MCF 10A (cell line): ENCODE data around the gene H6PD. TPM values are rescaled to one million over a fixed set of nuclear protein-coding genes. Genes with fewer than 3 reads are reported as not detected.

ENCODE experiments used
- BruUV-seq: library from RNA; stranded (reverse); fragments of 400-500 nt; replicated peaks from 2 replicates; lab custom pipeline; 2021; lab: Mats Ljungman, UMichigan
- CTCF ChIA-PET: fragments of 300-600 bp; sonication (Branson Sonifier 250); formaldehyde crosslinking; extraction: SDS; loops from one replicate; lab custom pipeline; 2021; ENCODE audit warnings: antibody characterized with exemption, inconsistent platforms; lab: Yijun Ruan, JAX
- POLR2A ChIA-PET: fragments of 300-600, 350-650 bp; sonication (Branson Sonifier 250); formaldehyde crosslinking; extraction: SDS; loops from one replicate; lab custom pipeline; 2020; ENCODE audit warnings: antibody characterized with exemption, inconsistent platforms; lab: Yijun Ruan, JAX
- DNase-seq: peaks from one replicate; pipeline ENCODE4 v3.0.0-alpha.2; 2018; ENCODE audit not compliant: unreplicated experiment
- H3K27ac Mint-ChIP-seq: one replicate; pipeline ENCODE4 v1.8.0; 2022; ENCODE audit warnings: mild to moderate bottlenecking, low read depth, mixed read lengths; ENCODE audit not compliant: unreplicated experiment
- H3K27me3 Mint-ChIP-seq: one replicate; pipeline ENCODE4 v1.8.0; 2022; ENCODE audit warnings: mixed read lengths; ENCODE audit not compliant: insufficient read depth, unreplicated experiment
- H3K36me3 Mint-ChIP-seq: one replicate; pipeline ENCODE4 v1.8.0; 2022; ENCODE audit warnings: mild to moderate bottlenecking, moderate library complexity, mixed read lengths; ENCODE audit not compliant: insufficient read depth, unreplicated experiment
- H3K4me1 Mint-ChIP-seq: one replicate; pipeline ENCODE4 v1.8.0; 2022; ENCODE audit warnings: mixed read lengths; ENCODE audit not compliant: insufficient read depth, unreplicated experiment
- H3K4me3 Mint-ChIP-seq: one replicate; pipeline ENCODE4 v1.8.0; 2022; ENCODE audit warnings: mild to moderate bottlenecking, moderate library complexity, mixed read lengths; ENCODE audit not compliant: unreplicated experiment
- H3K9me3 Mint-ChIP-seq: one replicate; pipeline ENCODE4 v1.8.0; 2022; ENCODE audit warnings: mixed read lengths; ENCODE audit not compliant: unreplicated experiment
- CTCF ChIP-seq: fragments of 200-600 bp; IDR thresholded peaks from one replicate; pipeline ENCODE4 v1.8.0; 2022; ENCODE audit warnings: antibody characterized with exemption, mild to moderate bottlenecking; ENCODE audit not compliant: unreplicated experiment
- intact Hi-C: fragments of 100-400 bp; cut with micrococcal nuclease; formaldehyde crosslinking; loops from 2 replicates; pipeline ENCODE4 v1.14.1; 2022
- total RNA-seq: library from RNA; stranded (reverse); gene quantifications from 2 replicates; pipeline ENCODE4 v1.2.3, GENCODE V29; 2022

Gene H6PD
- total RNA-seq, 1 experiment from 2014 or later: 23.6 TPM

DNA sequence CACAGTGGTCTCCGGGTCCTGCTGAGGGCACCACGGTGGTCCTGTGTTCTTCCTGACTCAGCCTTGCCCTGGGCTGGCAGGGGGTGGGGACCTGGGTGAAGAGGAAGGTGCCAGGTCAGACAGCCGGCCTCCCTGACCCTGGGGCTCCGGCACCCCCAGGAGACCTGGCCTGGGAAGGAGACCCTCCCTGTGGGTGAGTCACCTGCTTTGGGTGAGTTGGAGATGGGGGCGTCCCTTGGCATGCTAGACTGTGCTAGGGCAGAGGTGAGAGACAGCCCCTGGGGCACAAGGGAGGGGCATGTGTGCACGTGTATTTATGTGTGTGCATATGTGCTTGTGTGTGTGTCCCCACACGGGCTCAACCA lies 81.5 kb downstream of the H6PD start:
- Mint-ChIP-seq H3K4me3 (peak overlapping the region; percentile 46), H3K27me3 (no peaks in the 10 kb centered on the region), H3K36me3 (no peaks in the 10 kb centered on the region), H3K9me3 (no peaks in the 10 kb centered on the region), H3K4me1 (peaks cover 47% of the 10 kb centered on the region), H3K27ac (peak overlapping the region; percentile 81)
- BruUV-seq: no TSS peak
- POLR2A ChIA-PET: no interaction called here
- TF ChIP-seq CTCF: no peak
- DNase-seq: peak; percentile 77
- intact Hi-C loops: no loop called here
- CTCF ChIA-PET: no interaction called here

GRCh38 chr1:9316512-9316911 lies 81.9 kb downstream of the H6PD start:
- no peak for TF ChIP-seq CTCF
- H3K4me1 Mint-ChIP-seq: peaks cover 52% of the 10 kb centered on the region
- no peaks in the 10 kb centered on the region for H3K9me3 Mint-ChIP-seq
- no TSS peak for BruUV-seq
- intact Hi-C loops: no loop called here
- ChIA-PET CTCF (no interaction called here), POLR2A (no interaction called here)
- H3K27me3 Mint-ChIP-seq: no peaks in the 10 kb centered on the region
- no peaks in the 10 kb centered on the region for H3K36me3 Mint-ChIP-seq
- DNase-seq: no peak
- peak overlapping the region; percentile 81 for H3K27ac Mint-ChIP-seq
- peak overlapping the region; percentile 46 for H3K4me3 Mint-ChIP-seq

DNA sequence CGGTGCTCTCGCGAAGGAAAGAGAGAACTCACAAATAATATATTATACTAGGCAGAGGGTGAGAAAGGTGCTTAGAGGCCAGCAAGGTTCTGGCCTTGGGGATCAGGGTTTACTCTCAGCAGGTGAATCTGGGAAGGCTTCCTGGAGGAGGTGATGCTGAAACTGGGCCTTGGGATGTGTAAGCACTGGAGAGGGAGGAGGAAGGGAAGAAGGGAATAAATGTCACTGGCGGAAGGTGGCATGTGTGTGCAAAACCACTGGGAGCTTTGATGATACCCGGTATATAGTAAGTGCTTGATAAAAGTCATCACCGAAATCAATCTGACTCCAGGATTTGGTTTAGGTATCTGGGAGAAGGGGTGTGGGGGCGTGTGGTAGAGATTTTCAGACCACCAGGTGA lies 82.5 kb downstream of the H6PD start:
- POLR2A ChIA-PET: interaction anchor here (0.8 to 1.4 kb wide), 5 partner anchors 13 to 63 kb away, joined by 3 to 7 read pairs (median 4); no protein-coding TSS in a partner anchor
- Mint-ChIP-seq H3K27me3 (no peaks in the 10 kb centered on the region), H3K36me3 (no peaks in the 10 kb centered on the region), H3K9me3 (no peaks in the 10 kb centered on the region), H3K27ac (peak overlapping the region; percentile 81), H3K4me1 (peaks cover 55% of the 10 kb centered on the region), H3K4me3 (peak overlapping the region; percentile 47)
- CTCF ChIA-PET: interaction anchor here (0.6 to 1.2 kb wide), 3 partner anchors 50 to 410 kb away, joined by 3 to 6 read pairs (median 5); partner anchors contain the start of gene H6PD
- no peak for DNase-seq
- intact Hi-C loops: no loop called here
- TF ChIP-seq CTCF: no peak
- BruUV-seq: no TSS peak

DNA sequence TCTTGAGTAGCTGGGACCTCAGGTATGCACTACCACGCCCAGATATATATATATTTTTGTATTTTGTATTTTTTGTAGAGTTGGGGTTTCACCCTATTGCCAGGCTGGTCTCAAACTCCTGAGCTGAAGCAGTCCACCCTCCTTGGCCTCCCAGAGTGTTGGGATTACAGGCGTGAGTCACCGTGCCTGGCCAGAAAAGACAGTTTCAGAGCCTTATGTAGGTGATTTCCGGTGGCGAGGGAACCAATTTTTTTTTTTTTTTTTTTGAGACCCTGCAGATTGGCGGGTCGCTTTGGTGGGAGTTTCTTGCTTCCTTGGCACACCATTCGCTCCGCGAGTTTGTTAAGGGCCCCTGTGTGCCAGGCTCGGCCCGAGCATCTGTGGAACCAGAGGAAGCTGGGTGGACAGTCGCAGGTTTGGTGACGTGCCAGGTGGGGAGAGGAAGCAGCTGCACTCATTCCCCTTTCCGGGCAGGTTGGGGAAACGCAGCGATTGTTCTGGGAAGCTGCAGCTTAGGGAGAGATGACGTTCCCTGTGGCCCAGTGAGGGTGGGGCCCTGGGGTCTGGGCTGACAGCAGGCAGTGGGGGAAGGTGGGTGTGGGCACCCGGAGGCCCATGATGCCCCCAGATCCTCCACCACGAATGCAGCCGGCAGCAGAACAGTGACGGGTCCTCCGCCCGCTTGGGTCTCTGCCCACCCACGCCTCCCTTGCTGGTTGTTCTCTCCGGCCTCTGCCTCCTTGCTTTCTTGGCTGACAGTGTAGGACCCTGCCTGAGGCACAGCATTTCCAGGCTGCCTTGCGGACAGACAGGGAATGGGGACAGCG lies 83.2 kb downstream of the H6PD start:
- ChIA-PET CTCF (interaction anchor here (0.6 to 1.2 kb wide), 4 partner anchors 51 to 409 kb away, joined by 3 to 6 read pairs (median 4); partner anchors contain the start of gene H6PD), POLR2A (interaction anchor here (0.8 to 1.4 kb wide), 6 partner anchors 14 to 63 kb away, joined by 3 to 7 read pairs (median 4); no protein-coding TSS in a partner anchor)
- peak; percentile 93 for DNase-seq
- Mint-ChIP-seq H3K9me3 (no peaks in the 10 kb centered on the region), H3K4me3 (peak overlapping the region; percentile 57), H3K36me3 (peaks cover 7% of the 10 kb centered on the region), H3K4me1 (peaks cover 55% of the 10 kb centered on the region), H3K27ac (peak overlapping the region; percentile 79), H3K27me3 (no peaks in the 10 kb centered on the region)
- BruUV-seq: no TSS peak
- no peak for TF ChIP-seq CTCF
- intact Hi-C loops: no loop called here
